Colon (tissue), 2 donors: ENCODE data around the gene DOC2B.
"Not testable (repeated sequence)": the region's sequence is repeated elsewhere in the genome, so short reads cannot be mapped to it uniquely, and the experiment has no call there.

Experiments
- FAIRE-seq: peaks from 2 replicates; lab custom pipeline; 2012; peaks lifted over from hg19 to GRCh38; lab: Jason Lieb, UNC
- donor health status: control.
- donor health status: control.

The DOC2B gene

GRCh38 chr17:210402-210801 is 29.0 kb upstream of the DOC2B start:
- FAIRE-seq, result no peak

DNA sequence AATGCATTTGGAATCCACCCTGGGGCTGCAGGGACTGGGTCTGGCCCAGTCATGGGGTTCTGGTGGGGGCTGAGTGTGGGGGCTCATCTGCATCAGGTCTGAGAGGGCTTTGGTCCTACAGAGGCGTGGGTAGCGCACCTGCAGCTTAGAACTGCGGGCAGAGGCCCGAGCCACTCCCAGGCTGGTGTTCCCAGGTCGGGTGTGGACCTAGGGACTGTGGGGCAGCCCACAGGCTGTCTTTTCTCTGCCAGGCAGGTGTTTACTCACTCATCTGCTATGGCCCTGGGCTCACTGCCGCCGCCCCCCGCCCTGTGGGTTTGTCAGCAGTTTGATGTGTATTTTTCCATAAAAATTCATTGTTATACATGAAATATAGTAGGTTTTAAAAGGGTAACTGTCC is 27.0 kb upstream of the DOC2B start:
- no peak for FAIRE-seq

GRCh38 chr17:207775-208174 is 26.3 kb upstream of the DOC2B start:
- FAIRE-seq, result no peak

GRCh38 chr17:206941-207560 is 25.6 kb upstream of the DOC2B start:
- no peak for FAIRE-seq

DNA sequence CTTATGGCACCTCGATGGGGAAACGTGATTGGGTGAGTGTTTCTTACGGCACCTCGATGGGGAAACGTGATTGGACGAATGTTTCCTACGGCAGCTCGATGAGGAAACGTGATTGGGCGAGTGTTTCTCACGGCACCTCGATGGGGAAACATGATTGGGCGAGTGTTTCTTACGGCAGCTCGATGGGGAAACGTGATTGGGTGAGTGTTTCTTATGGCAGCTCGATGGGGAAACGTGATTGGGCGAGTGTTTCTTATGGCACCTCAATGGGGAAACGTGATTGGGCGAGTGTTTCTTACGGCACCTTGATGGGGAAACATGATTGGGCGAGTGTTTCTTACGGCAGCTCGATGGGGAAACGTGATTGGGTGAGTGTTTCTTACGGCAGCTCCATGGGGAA is 25.0 kb upstream of the DOC2B start:
- FAIRE-seq, result not testable (repeated sequence)

DNA sequence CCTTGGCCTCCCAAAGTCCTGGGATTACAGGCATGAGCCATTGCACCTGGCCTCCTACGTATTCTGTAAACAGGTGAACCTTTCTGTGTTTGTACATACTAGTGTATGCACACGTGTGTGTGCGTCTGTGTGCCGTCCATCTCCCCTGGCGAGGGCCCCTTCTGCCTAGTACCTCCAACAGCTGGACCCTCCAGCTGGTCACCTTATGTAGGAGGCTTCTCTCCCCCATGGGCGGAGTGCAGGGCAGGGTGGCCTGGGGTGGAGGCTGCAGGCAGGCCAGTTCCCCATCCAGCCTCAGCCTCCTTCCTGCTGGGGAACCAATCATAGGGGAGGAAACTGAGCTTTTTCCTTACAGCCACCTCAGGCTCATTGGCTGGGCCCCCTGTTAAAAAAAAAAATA is 24.4 kb upstream of the DOC2B start:
- no peak for FAIRE-seq

- no peak for FAIRE-seq
Observed at GRCh38 chr17:205148-205669, 23.8 kb upstream of the DOC2B start.

- FAIRE-seq, result no peak
Observed at GRCh38 chr17:204427-205147, 23.1 kb upstream of the DOC2B start.

GRCh38 chr17:202501-202951 is 21.1 kb upstream of the DOC2B start:
- FAIRE-seq, result no peak

GRCh38 chr17:201736-202135 is 20.3 kb upstream of the DOC2B start:
- FAIRE-seq, result not testable (repeated sequence)

DNA sequence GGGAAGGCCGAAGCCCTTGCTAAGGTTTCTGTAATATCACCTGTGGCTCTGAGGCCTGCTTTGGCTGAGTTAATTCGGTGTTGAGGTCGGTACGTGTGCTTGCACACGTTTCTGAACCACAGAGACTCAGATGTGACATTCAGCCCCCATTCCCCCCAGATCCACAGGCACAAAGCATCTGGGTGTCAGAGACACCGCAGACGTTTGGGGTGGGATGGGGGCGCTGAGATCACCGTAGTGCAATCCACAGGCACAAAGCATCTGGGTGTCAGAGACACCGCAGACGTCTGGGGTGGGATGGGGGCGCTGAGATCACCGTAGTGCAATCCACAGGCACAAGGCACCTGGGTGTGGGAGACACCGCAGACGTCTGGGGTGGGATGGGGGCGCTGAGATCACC is 19.8 kb upstream of the DOC2B start:
- FAIRE-seq, result not testable (repeated sequence)

DNA sequence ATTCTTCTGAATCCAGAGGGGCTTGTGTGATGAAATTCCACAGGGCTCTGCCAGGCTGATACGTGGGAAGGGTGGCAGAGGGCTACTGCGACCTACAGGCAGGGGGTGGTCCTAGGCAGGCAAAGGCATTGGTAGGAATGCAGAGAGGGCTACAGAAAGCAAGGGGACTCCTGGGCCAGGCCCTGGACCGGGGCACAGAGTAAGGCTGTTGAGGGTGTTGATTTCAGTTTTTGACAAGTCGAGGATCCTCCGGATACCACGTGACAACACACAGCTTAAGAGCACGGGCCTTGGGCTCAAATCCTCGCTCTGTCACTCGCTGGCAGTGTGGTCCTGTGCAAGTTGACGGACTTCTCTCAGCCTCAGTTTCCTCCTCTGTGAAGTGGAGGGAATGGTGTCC is 19.1 kb upstream of the DOC2B start:
- FAIRE-seq, result no peak

DNA sequence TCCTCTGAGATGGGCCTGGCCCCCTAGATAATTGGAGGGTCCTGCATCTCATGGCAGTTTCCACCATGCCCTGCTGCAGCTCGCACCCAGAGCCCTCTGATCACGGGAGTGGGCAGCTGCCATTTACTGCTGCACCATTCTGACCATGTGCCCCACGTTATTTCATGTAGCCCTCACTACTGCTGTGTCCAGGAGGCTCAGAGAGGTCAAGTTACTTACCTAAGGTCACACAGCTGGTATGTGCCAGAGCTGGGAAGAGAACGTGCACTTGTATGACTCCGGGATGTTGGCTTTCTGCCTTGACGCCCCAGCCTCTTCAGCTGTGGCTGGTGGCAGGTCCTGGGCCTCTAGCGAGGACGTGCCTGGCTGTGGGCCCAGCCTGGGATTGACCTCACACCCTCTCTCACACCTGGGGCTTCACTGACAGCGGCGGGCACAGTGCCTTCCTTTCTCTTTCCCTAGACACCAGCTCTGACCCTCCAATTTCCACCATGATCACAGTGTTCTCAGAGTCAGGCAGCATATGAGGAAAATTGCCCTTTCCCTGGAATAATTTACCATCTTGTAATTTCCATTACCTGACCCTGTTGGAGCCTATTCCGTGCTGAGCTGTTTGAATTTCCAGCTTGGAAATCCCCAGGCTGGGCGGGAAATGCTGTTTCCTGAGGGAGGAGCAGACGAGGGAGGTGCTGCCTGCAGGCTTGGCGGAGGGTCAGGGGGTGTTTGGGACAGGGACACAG is 18.5 kb upstream of the DOC2B start:
- no peak for FAIRE-seq

GRCh38 chr17:199191-199604 is 17.7 kb upstream of the DOC2B start:
- no peak for FAIRE-seq

GRCh38 chr17:198225-198624 is 16.8 kb upstream of the DOC2B start:
- FAIRE-seq, result not testable (repeated sequence)

- no peak for FAIRE-seq
Observed at GRCh38 chr17:197352-197751, 15.9 kb upstream of the DOC2B start.

DNA sequence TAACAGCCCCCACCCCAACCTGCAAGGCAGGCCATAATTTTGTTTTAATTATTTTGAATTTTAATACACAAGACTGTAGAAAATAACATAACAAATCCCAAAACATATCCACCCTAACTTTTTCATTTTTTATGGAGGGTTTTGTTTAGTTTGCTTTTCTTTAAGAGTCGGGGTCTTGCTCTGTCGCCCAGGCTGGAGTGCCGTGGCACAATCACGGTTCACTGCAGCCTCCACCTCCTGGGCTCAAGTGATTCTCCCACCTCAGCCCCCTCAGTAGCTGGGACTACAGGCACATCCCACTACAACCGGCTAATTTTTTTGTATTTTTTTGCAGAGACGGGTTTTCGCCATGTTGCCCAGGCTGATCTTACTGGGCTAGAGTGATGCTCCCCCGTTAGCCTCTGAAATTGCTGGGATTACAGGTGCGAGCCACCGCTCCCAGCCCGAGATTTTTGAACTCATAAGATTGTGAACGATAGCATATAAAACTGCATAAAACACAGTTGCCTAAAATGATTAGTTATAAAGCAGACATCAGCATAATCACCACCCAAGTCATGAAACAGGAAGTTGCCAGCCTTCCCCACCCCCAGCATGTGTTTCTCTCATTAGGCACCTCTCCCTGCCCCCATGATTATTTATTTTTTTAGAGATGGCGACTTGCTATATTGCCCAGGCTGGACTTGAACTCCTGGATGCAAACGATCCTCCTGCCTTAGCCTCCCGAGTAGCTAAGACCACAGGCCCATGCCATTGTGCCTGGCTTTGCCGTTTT is 13.6 kb upstream of the DOC2B start:
- FAIRE-seq, result no peak

- no peak for FAIRE-seq
Observed at GRCh38 chr17:193841-194806, 12.7 kb upstream of the DOC2B start.

GRCh38 chr17:193426-193810 is 12.0 kb upstream of the DOC2B start:
- FAIRE-seq, result no peak

- FAIRE-seq, result no peak
Observed at GRCh38 chr17:192666-193425, 11.4 kb upstream of the DOC2B start.
